ENCODE results near the gene DIP2B. TPM values are rescaled to one million over a fixed set of nuclear protein-coding genes. Genes with fewer than 3 reads are reported as not detected.

The DIP2B gene
- total RNA-seq, 1 experiment from 2014 or later: 26.1 TPM

- no peaks in the 10 kb centered on the region for H3K9me3 Mint-ChIP-seq
- H3K27ac Mint-ChIP-seq: peak overlapping the region; percentile 73
- DNase-seq (ENCODE audit: low spot score) (no peak), ATAC-seq (no peak)
- H3K36me3 Mint-ChIP-seq: no peaks in the 10 kb centered on the region
- ChIA-PET POLR2A (no interaction called here), CTCF (no interaction called here)
- peaks cover 44% of the 10 kb centered on the region for H3K4me1 Mint-ChIP-seq
- no peak for TF ChIP-seq SMAD3 (CRISPR knock-in tag; IDR thresholded peaks at IDR 0.05; ENCODE audit: borderline replicate concordance)
- TF ChIP-seq CREM (CRISPR knock-in tag; IDR thresholded peaks at IDR 0.05): no peak
- no peak for TF ChIP-seq ZNF138 (CRISPR knock-in tag; conservative IDR thresholded peaks at IDR 0.05)
- no peak for TF ChIP-seq PREB (CRISPR knock-in tag; IDR thresholded peaks at IDR 0.05; ENCODE audit: borderline replicate concordance)
- no peak overlapping the region for H3K4me3 Mint-ChIP-seq
- no peaks in the 10 kb centered on the region for H3K27me3 Mint-ChIP-seq (ENCODE audit: low read depth)
Observed at GRCh38 chr12:50595667-50596066, 90.9 kb downstream of the DIP2B start.

GRCh38 chr12:50597200-50598195 lies 92.7 kb downstream of the DIP2B start:
- ChIA-PET CTCF (no interaction called here), POLR2A (no interaction called here)
- H3K27ac Mint-ChIP-seq: peak overlapping the region; percentile 5; the same call in 1 of the 2 replicates
- H3K36me3 Mint-ChIP-seq: peaks cover 3% of the 10 kb centered on the region; the same call in 1 of the 2 replicates
- DNase-seq (ENCODE audit: low spot score): no peak
- ATAC-seq: no peak
- H3K9me3 Mint-ChIP-seq: peaks cover 4% of the 10 kb centered on the region; the same call in 1 of the 2 replicates
- H3K4me3 Mint-ChIP-seq: no peak overlapping the region
- no peaks in the 10 kb centered on the region for H3K27me3 Mint-ChIP-seq (ENCODE audit: low read depth)
- H3K4me1 Mint-ChIP-seq: peaks cover 53% of the 10 kb centered on the region
- TF ChIP-seq ETV6 (CRISPR knock-in tag; IDR thresholded peaks at IDR 0.05): no peak
- no peak for TF ChIP-seq ZNF671 (CRISPR knock-in tag; IDR thresholded peaks at IDR 0.05)
- no peak for TF ChIP-seq RELA (CRISPR knock-in tag; IDR thresholded peaks at IDR 0.05; ENCODE audit: borderline replicate concordance)
- no peak for TF ChIP-seq ZMAT4 (CRISPR knock-in tag; IDR thresholded peaks at IDR 0.05)
- TF ChIP-seq ZNF416 (CRISPR knock-in tag; IDR thresholded peaks at IDR 0.05): no peak
- no peak for TF ChIP-seq NFE2L1 (CRISPR knock-in tag; IDR thresholded peaks at IDR 0.05)
- no peak for TF ChIP-seq JUN (CRISPR knock-in tag; IDR thresholded peaks at IDR 0.05)
- TF ChIP-seq FOXP1 (CRISPR knock-in tag; IDR thresholded peaks at IDR 0.05; ENCODE audit: borderline replicate concordance): no peak
- no peak for TF ChIP-seq ZNF263 (CRISPR knock-in tag; IDR thresholded peaks at IDR 0.05; ENCODE audit: low read depth)
- no peak for TF ChIP-seq ESRRA (CRISPR knock-in tag; IDR thresholded peaks at IDR 0.05; ENCODE audit: borderline replicate concordance)

- no peak overlapping the region for H3K4me3 Mint-ChIP-seq
- H3K36me3 Mint-ChIP-seq: peaks cover 3% of the 10 kb centered on the region; the same call in 1 of the 2 replicates
- ChIA-PET POLR2A (no interaction called here), CTCF (no interaction called here)
- peaks cover 53% of the 10 kb centered on the region for H3K4me1 Mint-ChIP-seq
- DNase-seq (ENCODE audit: low spot score): no peak
- no peaks in the 10 kb centered on the region for H3K27me3 Mint-ChIP-seq (ENCODE audit: low read depth)
- peak overlapping the region; percentile 65 for H3K27ac Mint-ChIP-seq
- no peak for ATAC-seq
- H3K9me3 Mint-ChIP-seq: peaks cover 4% of the 10 kb centered on the region; the same call in 1 of the 2 replicates
- TF ChIP-seq ELF4 (CRISPR knock-in tag; IDR thresholded peaks at IDR 0.05; ENCODE audit: low read depth): no peak
- TF ChIP-seq ZNF671 (CRISPR knock-in tag; IDR thresholded peaks at IDR 0.05): no peak
- TF ChIP-seq RELA (CRISPR knock-in tag; IDR thresholded peaks at IDR 0.05; ENCODE audit: borderline replicate concordance): no peak
- no peak for TF ChIP-seq JUN (CRISPR knock-in tag; IDR thresholded peaks at IDR 0.05)
- no peak for TF ChIP-seq PRDM15 (CRISPR knock-in tag; IDR thresholded peaks at IDR 0.05)
- no peak for TF ChIP-seq NFYB (CRISPR knock-in tag; conservative IDR thresholded peaks at IDR 0.05; ENCODE audit: low read depth)
- no peak for TF ChIP-seq IRF1 (CRISPR knock-in tag; IDR thresholded peaks at IDR 0.05)
- no peak for TF ChIP-seq CREB1 (CRISPR knock-in tag; IDR thresholded peaks at IDR 0.05)
- no peak for TF ChIP-seq ARID4B (CRISPR knock-in tag; IDR thresholded peaks at IDR 0.05; ENCODE audit: borderline replicate concordance)
- no peak for TF ChIP-seq ESRRA (CRISPR knock-in tag; IDR thresholded peaks at IDR 0.05; ENCODE audit: borderline replicate concordance)
Observed at GRCh38 chr12:50598321-50598862, 93.6 kb downstream of the DIP2B start.
